GM19023 (cell line): Measurements from ENCODE around the gene C6orf141.

Source experiments
- ATAC-seq: cut with Tn5 transposase; IDR thresholded peaks from one replicate; pipeline ENCODE4 v1.9.1; 2021; ENCODE audit warnings: mild to moderate bottlenecking, moderate library complexity; ENCODE audit not compliant: unreplicated experiment

C6orf141 gene

GRCh38 chr6:49550492-49551077 is at the start of gene C6orf141:
Gene C6orf141 (plus strand): TSS chr6:49550668. CDS start chr6:49550793, 125 bp downstream.
- ATAC-seq = peak; percentile 74

GRCh38 chr6:49504666-49505065 is 45.8 kb upstream of the C6orf141 start:
- no peak for ATAC-seq

- ATAC-seq = no peak
Observed at GRCh38 chr6:49506569-49507111, 43.8 kb upstream of the C6orf141 start.

DNA sequence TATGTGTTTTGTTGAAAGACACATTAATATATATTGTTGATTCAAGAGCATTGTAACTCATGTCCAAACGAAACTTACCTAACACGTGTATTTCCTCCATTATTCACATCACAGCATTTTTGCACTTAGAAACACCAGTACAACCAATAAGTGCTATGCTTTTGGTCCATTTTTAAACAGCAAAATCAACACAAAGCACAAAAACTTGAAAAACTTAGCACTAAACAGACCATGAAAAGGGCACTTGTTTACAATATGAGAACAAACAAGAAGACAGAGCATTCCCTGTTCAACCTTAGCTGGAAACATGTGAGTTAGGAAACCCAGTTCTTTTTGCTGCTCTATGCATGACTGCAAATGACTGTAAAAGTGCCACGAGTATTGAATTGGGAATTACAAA is 41.1 kb upstream of the C6orf141 start:
- no peak for ATAC-seq

DNA sequence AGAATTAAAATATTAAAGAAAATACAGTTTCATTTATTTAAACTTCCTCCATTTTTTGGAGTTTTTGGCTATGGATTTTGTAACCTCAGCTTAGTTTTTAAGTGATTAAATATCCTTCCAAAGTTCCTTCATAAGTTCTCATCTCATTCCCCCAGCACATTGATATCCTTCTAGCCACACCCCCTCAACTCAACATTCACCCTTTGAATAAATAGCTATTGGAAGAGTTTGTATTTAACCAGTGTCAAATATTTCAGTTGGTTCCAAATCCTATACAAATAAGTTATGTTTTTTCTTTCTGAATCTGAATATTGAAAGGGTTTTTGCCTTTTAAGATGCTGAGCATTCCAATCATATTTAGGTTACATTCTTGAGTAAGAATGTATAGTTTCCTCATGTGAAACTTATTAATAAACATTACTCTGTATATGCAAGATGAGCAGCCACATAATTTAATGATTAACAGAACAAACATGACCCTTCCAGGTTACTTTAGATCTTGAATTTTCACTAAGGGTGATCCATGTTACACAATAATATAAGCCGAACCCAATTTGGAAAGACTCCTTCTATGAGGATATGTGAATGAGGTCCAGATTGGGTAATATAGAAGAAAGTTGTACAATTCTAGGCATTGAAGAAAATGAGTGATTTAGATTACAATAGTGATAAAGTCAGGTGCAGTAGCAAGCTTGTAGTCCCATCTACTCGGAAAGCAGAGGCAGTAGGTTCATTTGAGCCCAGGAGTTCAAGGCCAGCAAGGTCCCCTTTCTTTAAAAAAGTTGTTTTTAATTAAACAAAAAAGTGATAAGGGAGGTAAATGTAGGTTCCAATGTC is 37.1 kb upstream of the C6orf141 start:
- ATAC-seq = no peak

GRCh38 chr6:49514571-49515484 is 35.6 kb upstream of the C6orf141 start:
- ATAC-seq = no peak

DNA sequence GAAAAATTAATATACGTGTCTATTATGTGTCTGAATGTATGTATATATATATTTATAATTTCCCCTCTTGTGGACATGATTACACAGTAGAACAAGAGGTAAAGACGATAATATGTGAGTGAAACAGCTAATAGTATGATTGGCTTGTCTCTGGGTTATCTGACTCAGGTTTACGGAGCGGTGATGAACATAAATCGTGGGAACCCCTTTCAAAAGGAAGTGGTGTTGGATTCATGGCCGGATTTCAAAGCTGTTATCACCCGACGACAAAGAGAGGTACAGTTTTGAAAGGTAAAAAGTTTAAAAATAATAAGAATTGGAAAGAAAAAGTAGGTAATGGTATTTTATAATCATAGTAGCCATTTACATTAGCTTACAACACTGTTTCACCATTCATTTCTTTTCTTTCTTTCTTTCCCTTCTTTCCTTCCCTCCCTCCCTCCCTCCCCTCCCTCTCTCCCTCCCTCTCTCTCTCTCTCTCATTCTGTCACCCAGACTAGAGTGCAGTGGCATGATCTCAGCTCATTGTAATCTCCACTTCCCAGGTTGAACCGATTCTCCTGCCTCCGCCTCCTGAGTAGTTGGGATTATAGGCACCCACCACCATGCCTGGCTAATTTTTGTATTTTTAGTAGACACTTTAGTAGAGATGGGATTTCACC is 34.9 kb upstream of the C6orf141 start:
- no peak for ATAC-seq

DNA sequence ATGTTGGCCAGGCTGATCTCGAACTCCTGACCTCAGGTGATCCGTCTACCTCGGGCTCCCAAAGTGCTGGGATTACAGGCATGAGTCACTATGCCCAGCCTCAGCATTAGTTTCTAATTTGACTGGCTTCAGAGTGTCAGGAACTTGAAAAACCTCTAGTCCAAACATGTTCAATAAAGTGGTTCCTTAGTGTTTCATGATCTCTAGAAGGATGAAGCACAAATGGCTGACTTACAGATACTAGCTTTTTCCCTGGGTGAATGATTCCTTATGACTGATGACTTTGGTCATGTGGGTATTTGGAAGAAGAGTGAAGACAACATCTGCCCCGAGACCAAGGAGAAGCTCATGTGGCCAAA is 34.3 kb upstream of the C6orf141 start:
- no peak for ATAC-seq

GRCh38 chr6:49517919-49518318 is 32.5 kb upstream of the C6orf141 start:
- ATAC-seq = no peak

DNA sequence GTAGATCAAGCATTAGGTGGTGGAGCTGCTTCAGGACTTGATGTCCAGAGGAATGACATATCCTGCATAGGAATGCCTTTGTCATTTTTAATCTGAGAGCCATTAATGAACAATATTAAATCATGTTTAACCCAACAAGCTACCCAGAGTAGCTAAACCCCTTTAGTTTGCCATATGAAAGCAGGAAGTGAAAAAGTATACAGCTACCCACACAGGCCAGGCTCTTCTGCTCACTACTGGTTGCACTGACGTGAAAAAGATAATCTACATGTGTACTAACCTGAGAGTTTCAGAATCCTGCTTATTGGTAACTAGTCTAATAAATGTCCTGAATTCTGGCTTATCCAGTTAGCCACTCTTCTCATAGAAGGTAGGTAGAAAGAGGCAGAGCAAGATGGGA is 30.8 kb upstream of the C6orf141 start:
- peak; percentile 77 for ATAC-seq

DNA sequence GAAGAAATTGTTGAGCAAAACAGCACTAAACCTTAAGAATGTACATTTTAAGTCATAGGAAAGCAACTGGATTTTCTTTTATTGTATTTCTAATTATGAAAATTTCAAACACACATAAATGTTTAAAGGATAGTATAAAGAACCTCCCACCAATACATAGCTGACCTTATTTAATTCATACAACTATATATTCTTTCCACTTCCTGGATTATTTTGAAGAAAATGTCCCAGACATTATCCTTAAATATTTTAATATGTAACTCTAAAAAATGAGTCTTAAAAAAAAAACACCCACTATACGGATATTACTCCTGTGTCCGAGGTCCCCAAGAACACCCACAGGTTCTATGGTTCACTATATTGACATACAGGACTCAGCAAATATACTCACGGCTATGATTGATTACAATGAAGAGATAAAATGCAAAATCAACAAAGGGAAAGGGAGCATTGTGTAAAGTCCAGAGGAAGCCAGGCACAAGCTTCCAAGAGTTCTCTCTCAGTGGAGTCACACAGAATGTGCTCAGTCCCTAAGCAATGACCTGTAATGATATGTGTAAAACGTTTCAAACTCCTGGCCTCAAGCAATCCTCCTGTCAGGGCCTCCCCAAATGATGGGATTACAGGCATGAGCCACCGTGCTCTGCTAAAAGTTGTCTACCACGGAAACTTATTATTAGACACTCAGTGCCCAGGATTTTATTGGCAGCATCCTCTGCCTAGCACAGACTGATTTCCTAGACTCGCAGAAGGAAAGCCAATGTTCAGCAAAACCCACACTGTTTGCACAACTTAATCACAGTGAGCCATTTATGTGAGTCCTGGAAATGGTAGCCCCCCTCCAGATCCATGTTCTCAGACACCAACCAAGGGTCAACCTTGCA is 27.5 kb upstream of the C6orf141 start:
- no peak for ATAC-seq

DNA sequence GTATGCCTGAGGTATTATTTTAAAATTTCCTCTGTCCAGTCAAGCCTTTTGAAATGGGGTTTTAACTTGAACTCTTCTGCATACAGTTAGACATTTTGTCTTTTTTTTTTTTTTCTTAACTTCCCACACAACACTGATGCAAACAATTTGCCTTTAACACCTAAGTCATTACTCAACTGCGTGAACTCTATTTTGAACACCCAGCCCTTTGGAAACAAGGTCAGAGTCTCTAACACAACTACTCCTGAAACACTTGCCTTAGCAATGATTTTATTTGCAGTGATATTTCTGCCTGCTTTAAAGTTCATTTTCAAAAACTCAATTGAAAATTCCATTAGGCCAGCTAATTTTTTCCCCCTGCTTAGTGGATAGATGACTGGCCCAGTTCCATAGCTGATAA is 26.6 kb upstream of the C6orf141 start:
- no peak for ATAC-seq

GRCh38 chr6:49524541-49524940 is 25.9 kb upstream of the C6orf141 start:
- ATAC-seq = no peak

DNA sequence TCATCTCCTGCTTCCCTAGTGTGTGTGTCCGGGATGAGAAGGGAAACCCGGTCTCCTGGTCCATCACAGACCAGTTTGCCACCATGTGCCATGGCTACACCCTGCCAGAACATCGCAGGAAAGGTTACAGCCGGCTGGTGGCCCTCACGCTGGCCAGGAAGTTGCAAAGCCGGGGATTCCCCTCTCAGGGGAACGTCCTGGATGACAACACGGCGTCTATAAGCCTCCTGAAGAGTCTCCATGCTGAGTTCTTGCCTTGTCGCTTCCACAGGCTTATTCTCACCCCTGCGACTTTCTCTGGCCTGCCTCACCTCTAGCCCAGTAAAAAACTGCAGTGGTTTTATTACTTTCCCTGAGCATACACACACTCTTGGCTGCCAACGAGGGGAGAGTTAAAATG is 23.9 kb upstream of the C6orf141 start:
- no peak for ATAC-seq

- ATAC-seq = no peak
Observed at GRCh38 chr6:49527320-49527719, 23.1 kb upstream of the C6orf141 start.

DNA sequence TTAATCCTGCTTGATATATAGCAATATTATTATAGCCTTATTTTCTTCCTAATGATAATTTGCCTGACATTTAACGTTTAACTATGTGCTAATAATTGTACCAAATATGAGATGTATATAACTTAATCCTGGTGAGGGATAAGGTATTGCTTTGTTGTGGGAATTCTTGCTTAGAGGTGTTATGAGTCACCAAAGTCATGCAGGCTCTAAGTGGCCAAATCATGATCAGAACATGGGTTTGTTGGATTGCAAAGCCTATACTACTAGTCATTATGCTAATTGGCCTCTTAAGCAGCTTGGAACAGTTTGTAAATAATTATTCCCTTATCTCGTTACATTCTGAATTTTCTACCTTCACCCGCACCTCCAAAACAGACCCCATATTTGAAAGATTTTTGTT is 21.9 kb upstream of the C6orf141 start:
- no peak for ATAC-seq

GRCh38 chr6:49530141-49530776 is 20.2 kb upstream of the C6orf141 start:
- no peak for ATAC-seq

- ATAC-seq = peak; percentile 85
Observed at GRCh38 chr6:49531774-49532569, 18.5 kb upstream of the C6orf141 start.
